Kasumi-1 (cell line): ENCODE measurements around the gene VPS51.

Experiments used
- DNase-seq, 2 experiments: peaks; one replicate each; lab custom pipeline; 2025; lab: John Stamatoyannopoulos, UW

Gene VPS51

GRCh38 chr11:65095974-65096806, at the start of gene VPS51:
Gene VPS51, plus strand, starts transcription at chr11:65096214. Its CDS starts 37 bp downstream, at chr11:65096251.
- peak; percentile 90 to 95 for DNase-seq

GRCh38 chr11:65047581-65048422, 48.2 kb upstream of the VPS51 start:
- no peak for DNase-seq

GRCh38 chr11:65051398-65051858, 44.6 kb upstream of the VPS51 start:
- no peak for DNase-seq

GRCh38 chr11:65053827-65054508, 42.0 kb upstream of the VPS51 start:
- DNase-seq = no peak

- DNase-seq = no peak
Measured at GRCh38 chr11:65055538-65055937, 40.5 kb upstream of the VPS51 start.

- no peak for DNase-seq
Measured at GRCh38 chr11:65056999-65057398, 39.0 kb upstream of the VPS51 start.

- no peak for DNase-seq
Measured at GRCh38 chr11:65057526-65057925, 38.5 kb upstream of the VPS51 start.

GRCh38 chr11:65058012-65058411, 38.0 kb upstream of the VPS51 start:
- no peak for DNase-seq

GRCh38 chr11:65058419-65059054, 37.5 kb upstream of the VPS51 start, which contains the start of gene NAALADL1:
Gene NAALADL1, minus strand, starts transcription at chr11:65058553. Its CDS starts 32 bp downstream, at chr11:65058521.
- DNase-seq = no peak

GRCh38 chr11:65059523-65059922, 36.5 kb upstream of the VPS51 start:
- DNase-seq = no peak

- DNase-seq = no peak
Measured at GRCh38 chr11:65059959-65060824, 35.8 kb upstream of the VPS51 start.

GRCh38 chr11:65060913-65061408, 35.1 kb upstream of the VPS51 start:
- no peak for DNase-seq

GRCh38 chr11:65063532-65063931, 32.5 kb upstream of the VPS51 start:
- no peak for DNase-seq

- DNase-seq = no peak
Measured at GRCh38 chr11:65064847-65065240, 31.2 kb upstream of the VPS51 start.

GRCh38 chr11:65065851-65066250, 30.2 kb upstream of the VPS51 start:
- no peak for DNase-seq

- no peak for DNase-seq
Measured at GRCh38 chr11:65066315-65066714, 29.7 kb upstream of the VPS51 start.

GRCh38 chr11:65066805-65067291, 29.2 kb upstream of the VPS51 start:
- no peak for DNase-seq

- no peak for DNase-seq
Measured at GRCh38 chr11:65067446-65067845, 28.6 kb upstream of the VPS51 start.

GRCh38 chr11:65069217-65069616, 26.8 kb upstream of the VPS51 start:
- DNase-seq = no peak

GRCh38 chr11:65071907-65072630, 23.9 kb upstream of the VPS51 start:
- DNase-seq = no peak
